HG02973 (cell line): Measurements from ENCODE around the gene PPM1L.

Experiments
- ATAC-seq: cut with Tn5 transposase; IDR thresholded peaks from one replicate; pipeline ENCODE4 v1.9.1; 2021; ENCODE audit warnings: moderate library complexity; ENCODE audit not compliant: unreplicated experiment

The PPM1L gene

DNA sequence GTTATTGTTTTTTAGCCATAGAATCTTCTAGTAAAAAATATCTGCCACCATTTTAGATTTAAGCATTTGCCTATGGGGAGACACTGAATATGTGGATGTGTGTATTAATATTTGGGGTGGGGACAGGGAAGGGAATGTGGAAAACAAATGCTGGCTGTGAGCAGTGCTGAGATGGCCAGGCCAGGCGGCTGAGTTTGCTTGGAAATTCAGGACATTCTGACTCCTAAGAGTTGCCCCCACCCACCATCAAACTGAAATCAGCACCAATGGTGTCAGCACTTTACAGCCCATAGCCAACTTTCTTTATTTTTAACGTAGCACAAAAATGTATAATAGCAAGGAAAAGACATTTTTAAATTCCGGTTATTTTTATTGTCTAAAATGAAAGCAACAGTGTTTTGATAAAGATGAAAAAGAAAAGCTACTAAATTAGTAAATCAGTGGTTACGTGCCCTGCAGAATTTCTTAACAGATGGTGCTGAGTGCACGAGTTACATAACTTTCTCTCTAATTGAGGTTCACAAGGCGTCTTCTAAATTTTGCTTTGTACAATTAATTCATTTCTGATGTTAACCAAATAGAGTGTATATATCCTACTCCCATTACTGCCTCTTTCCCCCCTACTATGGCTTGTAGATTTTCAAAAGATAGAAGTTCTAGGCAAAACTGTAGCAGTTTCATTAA, 315.1 kb downstream of the PPM1L start:
- no peak for ATAC-seq

DNA sequence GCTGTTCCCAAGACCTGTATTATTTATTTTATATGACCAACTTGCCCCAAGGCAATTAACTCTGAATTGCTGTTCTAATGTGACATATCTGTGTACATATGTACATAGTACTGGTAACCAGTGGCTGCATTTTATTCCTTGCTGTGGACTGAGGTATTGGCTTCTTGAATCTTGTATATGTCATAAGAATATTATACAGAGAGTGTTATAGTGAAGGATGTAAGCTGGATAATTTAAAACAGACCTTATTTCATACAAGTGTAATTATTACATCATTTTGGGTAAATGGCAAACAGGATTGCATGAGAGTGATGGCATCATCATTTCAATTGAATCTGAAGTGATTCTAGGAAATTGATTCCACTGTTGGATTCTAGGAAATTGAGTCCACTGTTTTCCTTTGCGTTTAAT, 316.2 kb downstream of the PPM1L start:
- no peak for ATAC-seq

DNA sequence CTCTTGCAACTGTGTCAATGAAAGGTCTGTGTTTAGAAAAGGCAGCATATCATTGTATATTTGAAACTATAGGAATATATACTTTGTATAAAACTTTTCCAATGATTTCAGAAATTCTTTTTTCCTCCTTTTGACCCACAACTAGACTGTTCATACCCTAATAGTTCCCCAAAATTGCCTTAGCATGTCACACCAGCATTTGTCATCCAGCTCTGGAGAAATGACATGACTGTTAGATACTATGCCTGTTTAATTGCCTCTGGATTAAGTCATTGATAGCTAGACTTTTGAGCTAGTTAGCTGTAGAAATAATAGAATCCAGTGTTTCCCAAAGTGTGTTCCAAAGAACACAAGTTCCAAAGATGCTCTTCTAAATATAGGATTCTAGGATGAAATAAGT, 316.7 kb downstream of the PPM1L start:
- ATAC-seq, result no peak

DNA sequence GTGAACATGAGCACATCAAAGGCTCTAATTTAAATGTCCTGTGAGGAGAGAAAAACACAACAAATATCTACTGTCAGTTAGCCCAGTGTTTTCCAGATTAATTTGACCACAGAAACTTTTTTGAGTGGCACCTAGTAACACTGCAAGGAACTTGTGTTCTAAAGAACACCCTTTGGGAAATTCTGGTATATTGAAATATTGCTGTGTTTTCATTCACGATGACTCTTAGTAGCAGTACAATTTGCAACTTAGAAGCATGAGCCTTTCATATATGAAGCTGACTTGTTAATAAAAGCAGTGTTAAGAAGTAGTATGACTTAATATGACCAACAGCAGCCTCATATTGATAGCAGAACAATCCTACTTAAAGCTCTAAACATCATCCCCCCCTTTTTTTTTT, 317.1 kb downstream of the PPM1L start:
- ATAC-seq, result no peak

DNA sequence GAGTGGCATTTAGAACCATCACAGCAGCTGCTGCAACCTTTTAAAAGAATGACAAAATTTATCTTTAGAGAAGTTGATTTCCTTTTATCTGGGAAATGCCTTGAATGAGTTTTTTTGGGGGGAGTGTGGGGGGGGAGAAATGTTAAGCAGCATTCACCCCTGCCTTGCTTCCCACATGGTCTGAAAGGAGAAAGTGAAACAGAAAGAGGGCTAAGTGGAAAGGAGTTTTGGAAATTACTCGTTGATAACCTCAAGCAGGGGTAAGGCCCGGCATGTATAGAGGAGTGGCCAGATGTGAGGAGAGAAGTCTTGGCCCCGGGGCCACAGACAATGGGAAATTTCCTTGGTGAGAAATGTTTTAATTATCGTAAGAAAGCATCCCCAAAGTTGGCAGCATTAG, 325.6 kb downstream of the PPM1L start:
- ATAC-seq, result peak; percentile 93

DNA sequence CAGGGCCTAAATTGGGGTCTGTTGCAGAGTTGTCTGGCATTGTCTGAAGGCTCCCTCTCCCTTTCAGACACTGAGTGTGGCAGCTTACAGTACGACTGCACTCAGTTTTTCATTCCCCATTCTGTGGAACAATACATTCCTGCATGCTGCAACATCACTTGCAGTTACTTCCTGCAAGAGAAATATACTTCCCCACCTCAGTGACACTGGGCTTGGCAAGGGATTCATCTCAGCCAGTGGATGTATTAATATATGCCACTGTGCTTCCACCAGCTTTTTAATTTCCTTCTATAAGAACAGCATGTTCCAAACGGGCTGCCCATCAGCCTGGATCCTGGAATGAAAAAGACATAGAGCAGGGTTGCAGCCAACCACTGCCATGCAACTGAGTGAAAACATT, 326.0 kb downstream of the PPM1L start:
- peak; percentile 20 for ATAC-seq

DNA sequence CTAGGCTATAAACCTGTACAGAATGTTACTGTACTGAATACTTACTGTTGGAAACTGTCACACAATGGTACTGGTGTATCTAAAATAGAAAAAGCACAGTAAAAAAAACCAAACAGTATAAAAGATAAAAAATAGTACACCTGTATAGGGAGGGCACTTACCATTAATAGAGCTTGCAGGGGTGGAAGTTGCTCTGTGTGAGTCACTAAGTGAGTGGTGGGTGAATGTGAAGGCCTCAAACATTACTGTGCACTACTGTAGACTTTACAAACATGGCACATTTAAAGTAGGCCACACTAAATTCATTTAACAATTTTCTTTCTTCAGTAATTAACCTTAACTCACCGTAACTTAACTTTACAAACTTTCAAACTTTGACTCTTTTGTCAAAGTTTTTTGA, 327.1 kb downstream of the PPM1L start:
- ATAC-seq, result no peak

DNA sequence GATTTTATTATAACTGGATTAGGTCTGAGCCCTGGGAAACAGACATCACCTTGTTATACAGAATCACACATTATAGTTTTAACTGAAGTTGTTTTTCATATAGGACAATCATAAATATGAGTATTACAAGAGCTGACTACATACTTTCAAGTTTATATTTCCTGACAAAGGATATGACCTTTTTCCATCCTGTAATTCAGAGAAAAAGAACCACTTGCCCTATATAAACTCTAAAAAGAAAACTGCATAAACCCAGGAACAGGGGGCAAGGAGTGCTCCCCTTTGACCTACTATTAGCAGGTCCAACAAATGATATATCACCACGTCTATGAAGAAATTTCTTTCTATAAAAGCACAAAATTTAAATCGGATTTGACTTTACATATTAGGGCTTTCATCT, 328.2 kb downstream of the PPM1L start:
- no peak for ATAC-seq

DNA sequence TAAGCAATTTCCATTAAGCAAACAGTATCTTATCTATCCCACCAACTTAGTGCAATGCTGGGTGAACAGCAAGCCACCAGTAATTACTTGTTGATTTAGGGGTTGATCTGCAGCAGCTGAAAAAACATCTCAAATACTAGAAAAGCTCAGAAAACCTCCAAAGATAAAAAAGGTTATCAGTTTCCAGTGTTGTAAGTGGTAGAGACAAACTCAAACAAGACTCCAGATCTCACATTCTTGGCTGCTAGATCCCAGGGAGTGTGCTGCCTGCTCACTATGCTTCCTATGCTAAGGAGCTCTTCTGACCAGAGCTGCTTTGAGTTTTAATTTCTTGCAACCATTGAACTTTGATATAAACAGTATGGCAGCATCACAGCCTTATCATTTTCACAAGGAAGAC, 337.9 kb downstream of the PPM1L start:
- no peak for ATAC-seq

DNA sequence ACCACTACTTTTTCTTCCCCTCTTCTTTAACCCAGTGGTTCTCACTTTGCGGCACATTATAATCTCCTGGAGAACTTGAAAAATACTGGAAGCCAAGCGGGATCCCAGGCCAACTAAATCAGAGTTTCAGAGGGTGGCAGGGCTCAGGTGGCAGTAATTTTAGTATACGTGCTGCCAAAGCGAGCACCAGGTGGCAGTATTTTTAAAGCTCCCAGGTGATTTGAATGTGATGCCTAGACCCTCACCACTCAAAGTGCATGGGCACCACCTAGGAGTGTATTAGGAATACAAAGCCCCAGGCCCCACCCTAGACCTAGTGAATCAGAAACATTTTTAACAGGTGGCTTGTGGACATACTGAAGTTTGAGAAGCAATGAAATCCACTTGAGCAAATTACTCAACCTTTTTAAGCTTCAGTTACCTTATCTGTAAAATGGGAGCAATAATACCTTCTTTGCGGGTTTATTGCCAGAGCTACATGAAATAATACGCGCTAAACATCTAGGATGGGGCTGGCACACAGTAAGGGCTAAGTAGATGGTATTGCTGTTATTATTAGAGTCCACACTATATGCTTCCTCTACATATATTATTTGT, 340.8 kb downstream of the PPM1L start:
- ATAC-seq, result no peak

DNA sequence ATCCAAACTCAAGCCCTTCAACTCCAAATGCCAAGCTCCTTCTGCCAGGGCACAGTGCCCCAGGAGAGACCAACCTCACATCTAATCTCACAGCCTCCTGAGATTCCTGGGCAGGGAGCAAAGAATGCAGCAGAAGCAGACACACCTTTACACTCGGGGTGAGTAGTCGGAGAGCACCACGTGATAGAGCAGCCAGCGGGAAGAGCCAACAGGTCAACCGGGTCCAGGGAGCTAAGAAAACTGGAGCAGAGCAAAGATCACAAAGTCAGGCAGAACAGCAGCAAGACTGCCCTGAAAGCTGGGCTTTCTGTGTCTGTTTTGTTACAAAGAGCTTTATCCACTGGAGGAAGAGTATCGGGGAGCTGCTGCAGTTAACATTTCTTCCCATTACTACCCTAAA, 345.0 kb downstream of the PPM1L start:
- no peak for ATAC-seq

DNA sequence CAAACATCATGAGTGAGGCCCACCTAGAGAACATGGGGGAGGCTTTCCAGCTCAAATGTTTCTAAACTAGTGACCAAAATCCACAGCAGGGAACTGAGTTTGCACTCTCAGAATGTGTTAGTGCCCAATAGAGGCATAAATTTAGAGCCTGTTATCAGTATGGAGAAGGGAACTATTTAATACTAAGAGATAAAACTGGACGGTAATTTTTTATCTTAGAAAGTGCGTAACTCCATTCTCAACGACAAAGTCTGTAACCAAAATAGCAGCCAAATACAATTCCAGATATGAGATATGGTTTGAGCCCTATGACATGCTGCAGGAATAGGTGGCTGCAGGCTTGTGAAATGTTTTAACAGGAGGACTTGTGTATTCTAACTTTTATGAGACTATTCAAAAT, 345.6 kb downstream of the PPM1L start:
- ATAC-seq, result no peak

DNA sequence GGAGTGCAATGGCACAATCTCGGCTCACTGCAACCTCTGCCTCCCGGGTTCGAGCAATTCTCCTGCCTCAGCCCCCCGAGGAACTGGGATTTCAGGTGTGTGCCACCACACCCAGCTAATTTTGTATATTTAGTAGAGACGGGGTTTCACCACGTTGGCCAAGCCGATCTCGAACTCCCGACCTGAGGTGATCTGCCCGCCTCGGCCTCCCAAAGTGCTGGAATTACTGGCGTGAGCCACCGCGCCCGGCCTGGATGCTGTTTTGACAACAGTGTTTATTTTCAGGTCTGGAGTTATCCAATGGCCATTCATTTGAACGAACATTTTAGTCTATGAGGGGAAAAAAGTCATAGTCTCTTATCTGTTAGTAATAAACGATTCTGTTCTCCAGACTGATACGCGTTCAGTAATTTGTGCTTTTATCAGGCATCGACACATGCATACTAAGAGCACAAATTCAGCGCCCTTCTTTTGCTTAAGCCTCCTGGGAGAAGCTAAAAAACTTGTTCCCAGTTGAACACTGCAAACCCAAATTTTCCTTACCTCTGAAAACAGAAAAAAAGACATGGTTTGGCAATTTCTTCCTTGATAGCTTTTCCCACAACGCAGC, 347.9 kb downstream of the PPM1L start:
- no peak for ATAC-seq

DNA sequence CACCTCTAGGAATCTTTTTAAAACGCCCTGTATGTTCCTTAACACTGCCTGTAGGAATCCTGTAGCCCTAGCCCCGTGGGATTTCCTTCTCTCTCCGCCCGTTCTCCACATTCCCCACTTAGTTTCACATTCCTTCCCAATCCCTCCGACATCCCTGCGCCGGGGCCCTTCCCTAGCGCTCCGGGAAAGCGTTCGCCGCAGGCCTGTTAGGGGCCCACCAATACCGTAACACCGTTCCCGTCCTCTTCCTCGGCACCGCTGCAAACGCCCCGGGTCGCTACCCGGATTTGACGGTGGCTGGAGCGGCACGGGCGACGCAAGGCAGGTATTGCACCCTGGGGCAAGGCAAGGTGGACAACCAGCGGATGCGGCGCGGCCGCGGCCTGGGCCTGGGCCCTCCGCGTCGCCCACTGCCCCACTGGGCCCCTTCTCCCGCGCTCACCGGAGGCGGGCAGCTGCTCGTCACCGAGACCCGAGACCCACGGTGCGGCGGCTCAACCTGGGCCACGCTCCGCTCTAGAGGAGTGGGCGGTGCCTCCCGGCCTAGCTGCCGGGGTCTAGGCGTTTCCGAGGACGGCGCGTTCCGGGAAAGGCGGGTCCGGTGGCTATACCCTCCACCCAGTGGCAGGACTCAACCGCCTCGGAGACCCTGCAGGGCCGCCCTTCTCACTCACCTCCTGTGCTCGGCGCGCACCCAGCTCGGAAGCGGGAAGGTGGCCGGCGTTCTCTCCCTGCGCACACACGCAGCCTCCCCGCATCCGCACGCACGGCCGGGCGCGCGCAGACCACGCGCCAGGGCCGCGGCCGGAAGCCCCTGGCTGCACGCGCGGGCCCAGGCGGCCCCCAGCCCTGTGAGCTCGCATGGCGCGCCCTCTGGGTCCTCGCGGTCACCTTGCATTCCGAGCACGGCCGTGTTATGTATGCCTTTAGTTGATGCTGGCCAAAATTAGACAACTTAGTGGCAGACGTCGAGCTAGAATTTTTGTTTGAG, 348.8 kb downstream of the PPM1L start, which contains the start of gene B3GALNT1:
TSS of gene B3GALNT1 (minus strand) at position 789 of the 991 bp plus-strand sequence. CDS start 18,595 bp downstream, outside the sequence.
- ATAC-seq, result peak; percentile 74

DNA sequence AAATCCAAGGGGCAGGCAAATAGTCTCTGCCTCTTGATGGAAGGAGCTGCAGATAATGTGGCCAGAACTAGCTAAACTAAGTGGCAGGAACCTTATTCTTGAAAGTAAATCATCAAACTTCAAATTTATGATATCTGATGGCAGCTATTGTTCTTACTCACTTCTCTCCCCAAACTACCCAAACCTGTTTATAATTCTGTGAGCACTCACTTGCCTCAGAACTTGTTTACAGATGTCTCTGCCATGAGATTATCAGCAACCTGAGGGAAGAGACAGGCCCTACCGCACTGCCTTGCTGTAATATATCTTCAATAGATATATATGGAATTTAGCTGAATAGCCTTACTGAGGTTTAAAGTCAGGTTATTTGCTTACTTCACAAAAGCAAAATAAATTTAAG, 351.3 kb downstream of the PPM1L start:
- ATAC-seq, result no peak

DNA sequence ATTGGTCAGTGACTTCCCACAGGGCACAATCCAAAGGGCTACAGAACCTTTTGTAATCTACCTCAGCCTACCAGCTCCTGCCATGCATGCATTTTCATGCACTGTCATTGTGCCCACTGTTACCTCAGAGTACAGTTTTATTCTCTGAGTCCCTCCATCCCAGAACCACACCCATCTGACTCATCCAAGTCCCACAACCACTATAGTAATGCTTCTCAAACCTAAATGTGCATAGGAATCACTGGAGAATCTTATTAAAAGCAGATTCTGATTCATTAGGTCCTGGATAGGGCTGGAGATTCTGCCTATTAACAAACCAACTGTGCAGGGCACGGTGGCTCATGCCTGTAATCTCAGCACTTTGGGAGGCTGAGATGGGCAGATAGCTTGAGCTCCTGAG, 352.8 kb downstream of the PPM1L start:
- no peak for ATAC-seq

DNA sequence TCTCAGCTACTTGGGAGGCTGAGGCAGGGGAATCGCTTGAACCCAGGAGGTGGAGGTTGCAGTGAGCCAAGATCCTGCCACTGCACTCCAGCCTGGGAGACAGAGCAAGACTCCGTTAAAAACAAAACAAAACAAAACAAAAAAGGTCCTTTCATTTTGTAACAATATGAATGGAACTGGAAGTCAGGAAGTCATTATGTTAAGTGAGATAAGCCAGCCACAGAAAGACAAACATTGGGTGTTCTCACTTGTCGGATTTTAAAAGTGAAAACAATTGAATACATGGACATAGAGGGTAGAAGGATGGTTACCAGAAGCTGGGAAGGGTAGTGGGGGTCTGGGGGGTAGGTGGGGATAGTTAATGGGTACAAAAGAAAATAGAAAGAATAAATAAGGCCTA, 361.6 kb downstream of the PPM1L start:
- no peak for ATAC-seq

DNA sequence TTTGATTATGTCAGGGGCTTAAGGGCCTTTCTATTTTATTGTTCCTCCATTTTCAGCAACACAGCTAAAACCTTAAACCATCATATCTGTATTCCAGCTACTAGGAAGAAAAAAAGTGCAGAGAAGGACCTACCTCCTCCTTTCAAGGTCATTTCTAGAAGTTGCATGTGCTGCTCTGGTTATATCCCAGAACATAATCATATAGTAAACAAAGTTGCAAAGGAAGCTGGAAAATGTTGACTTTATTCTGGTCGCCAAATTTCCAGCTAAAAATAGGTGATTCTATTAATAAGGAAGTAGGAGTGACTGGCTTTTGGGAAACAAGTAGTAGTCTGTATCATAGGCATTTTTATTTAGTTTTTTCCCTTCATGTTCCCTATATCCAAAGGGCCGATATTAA, 370.5 kb downstream of the PPM1L start:
- no peak for ATAC-seq
